ENCODE data around the gene RAB3IL1.

DNA sequence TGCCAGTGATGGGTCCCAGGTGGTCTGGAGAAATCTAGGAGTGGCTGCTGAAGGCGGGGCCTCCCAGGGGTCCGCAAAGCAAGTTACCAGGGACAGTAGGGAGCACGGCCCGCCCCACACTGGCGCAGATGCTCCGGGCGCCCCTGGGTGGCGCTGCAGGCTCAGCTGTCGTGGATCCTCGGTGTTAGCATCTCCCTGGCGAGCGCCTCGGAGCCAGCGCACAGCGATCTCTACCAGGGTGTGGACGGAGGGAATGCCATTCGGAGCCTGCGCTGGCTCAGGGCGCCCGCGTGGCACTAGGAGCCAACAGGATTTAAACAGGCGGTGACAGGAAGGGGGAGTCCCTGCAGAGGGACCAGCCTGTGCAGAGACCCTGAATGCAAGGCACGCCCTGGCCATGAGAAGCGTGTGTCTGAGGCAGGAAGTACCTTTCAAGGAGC is 46.2 kb downstream of the RAB3IL1 start:
- TF ChIP-seq, protein P1, sequence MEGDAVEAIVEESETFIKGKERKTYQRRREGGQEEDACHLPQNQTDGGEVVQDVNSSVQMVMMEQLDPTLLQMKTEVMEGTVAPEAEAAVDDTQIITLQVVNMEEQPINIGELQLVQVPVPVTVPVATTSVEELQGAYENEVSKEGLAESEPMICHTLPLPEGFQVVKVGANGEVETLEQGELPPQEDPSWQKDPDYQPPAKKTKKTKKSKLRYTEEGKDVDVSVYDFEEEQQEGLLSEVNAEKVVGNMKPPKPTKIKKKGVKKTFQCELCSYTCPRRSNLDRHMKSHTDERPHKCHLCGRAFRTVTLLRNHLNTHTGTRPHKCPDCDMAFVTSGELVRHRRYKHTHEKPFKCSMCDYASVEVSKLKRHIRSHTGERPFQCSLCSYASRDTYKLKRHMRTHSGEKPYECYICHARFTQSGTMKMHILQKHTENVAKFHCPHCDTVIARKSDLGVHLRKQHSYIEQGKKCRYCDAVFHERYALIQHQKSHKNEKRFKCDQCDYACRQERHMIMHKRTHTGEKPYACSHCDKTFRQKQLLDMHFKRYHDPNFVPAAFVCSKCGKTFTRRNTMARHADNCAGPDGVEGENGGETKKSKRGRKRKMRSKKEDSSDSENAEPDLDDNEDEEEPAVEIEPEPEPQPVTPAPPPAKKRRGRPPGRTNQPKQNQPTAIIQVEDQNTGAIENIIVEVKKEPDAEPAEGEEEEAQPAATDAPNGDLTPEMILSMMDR (IDR thresholded peaks at IDR 0.05): peak; percentile 87 to 96 (median 93)
- no peak for TF ChIP-seq EP300 (IDR thresholded peaks at IDR 0.05)
